Sigmoid colon (tissue), 7 donors: ENCODE data around the gene GFOD2. TPM values are rescaled to one million over a fixed set of nuclear protein-coding genes. Genes with fewer than 3 reads are reported as not detected.

ENCODE experiments used
- DNase-seq: peaks from one replicate; pipeline ENCODE4 v3.0.0-alpha.2; 2019
- H3K27ac ChIP-seq, 4 donors: fragments of 200-600 bp; sonication (generic); one replicate each; pipeline ENCODE4 v1.5.1; 2016 to 2019; ENCODE audit warnings: mild to moderate bottlenecking in 1 of 4
- H3K27me3 ChIP-seq, 3 donors: fragments of 200-600 bp; sonication (generic); one replicate each; pipeline ENCODE4 v1.5.1; 2019; ENCODE audit warnings: mild to moderate bottlenecking in 1 of 3
- H3K36me3 ChIP-seq, 4 donors: fragments of 200-600 bp; sonication (generic); one replicate each; pipeline ENCODE4 v1.5.1; 2016 to 2019
- H3K4me1 ChIP-seq, 4 donors: fragments of 200-600 bp; sonication (generic); one replicate each; pipeline ENCODE4 v1.5.1; 2017 to 2019
- H3K4me3 ChIP-seq, 4 donors: fragments of 200-600 bp; sonication (generic); one replicate each; pipeline ENCODE4 v1.5.1; 2017 to 2019; ENCODE audit warnings: mild to moderate bottlenecking in 2 of 4, moderate library complexity in 1 of 4
- H3K9me3 ChIP-seq, 4 donors: fragments of 200-600 bp in 3 of 4; sonication (generic) in 3 of 4; one replicate each; pipeline versions ENCODE4 v1.5.1 to v1.6.1; 2013 to 2019
- CTCF ChIP-seq, 4 experiments: fragments of 450-650 bp in 3 of 4; fragments of 200-600 bp in 1 of 4; IDR thresholded peaks; one replicate each; pipeline ENCODE4 v1.5.1; 2016 to 2019; ENCODE audit warnings: antibody characterized with exemption in 4 of 4, mild to moderate bottlenecking in 3 of 4, moderate library complexity in 2 of 4
- EP300 ChIP-seq, 4 donors: sonication (generic); formaldehyde crosslinking; IDR thresholded peaks; one replicate each; pipeline ENCODE4 v1.6.1; 2017; ENCODE audit warnings: antibody characterized with exemption in 4 of 4
- POLR2A ChIP-seq, 2 donors: fragments of 450-650 bp; IDR thresholded peaks; one replicate each; pipeline ENCODE4 v1.6.1; 2016; ENCODE audit warnings: antibody characterized with exemption in 2 of 2, mild to moderate bottlenecking in 2 of 2, moderate library complexity in 2 of 2
- POLR2AphosphoS5 ChIP-seq, 4 donors: sonication (generic); formaldehyde crosslinking; IDR thresholded peaks; one replicate each; pipeline ENCODE4 v1.6.1; 2017; ENCODE audit warnings: antibody characterized with exemption in 4 of 4
- WGBS, 2 donors: extraction: QIAGEN DNeasy Blood & Tissue Kit; methylation state at CpG; one replicate each; pipeline ENCODE4 v1.1.7; 2013; 5-methylcytosine and 5-hydroxymethylcytosine counted together
- intact Hi-C: fragments of 100-400 bp; cut with DNase I; formaldehyde crosslinking; loops from one replicate; pipeline ENCODE4 v1.15.1; 2023
- polyA plus RNA-seq, 3 donors: library from polyadenylated mRNA; stranded (reverse); fragments of 200-250 nt; gene quantifications; one replicate each; pipeline ENCODE4 v1.2.3, GENCODE V29; 2013
- total RNA-seq, 4 donors: library from RNA; depleted of rRNA; stranded (reverse); fragments of >200 nt; gene quantifications; one replicate each; pipeline ENCODE4 v1.1.0, GENCODE V29; 2016
- donor health status: healthy with polysubstance abuse.
- donor health status: Bipolar disorder and iron deficiency.
- donor health status: healthy.

The GFOD2 gene
- total and polyA plus RNA-seq, 7 donors, result 8.1 to 19.5 (median 13.8) TPM

GRCh38 chr16:67749436-67750078 lies 30.4 kb upstream of the GFOD2 start:
- no peaks in the 10 kb centered on the region for H3K27me3 ChIP-seq
- H3K9me3 ChIP-seq, result no peaks in the 10 kb centered on the region
- H3K4me3 ChIP-seq, result no peak overlapping the region
- 90 to 95% methylated on average over 3 of the region's 3 CpGs for WGBS, 2 donors
- no peak overlapping the region for H3K27ac ChIP-seq
- H3K4me1 ChIP-seq, result no peaks in the 10 kb centered on the region
- intact Hi-C loops, result no loop called here
- TF ChIP-seq POLR2A (IDR thresholded peaks at IDR 0.05) (no peak), EP300 (IDR thresholded peaks at IDR 0.05) (no peak), CTCF (IDR thresholded peaks at IDR 0.05) (no peak), POLR2AphosphoS5 (IDR thresholded peaks at IDR 0.05) (no peak)
- H3K36me3 ChIP-seq, result peaks cover 0 to 9% (median 2%) of the 10 kb centered on the region in 4 donors
- no peak for DNase-seq

- intact Hi-C loops, result no loop called here
- Histone ChIP-seq H3K9me3 (no peaks in the 10 kb centered on the region), H3K4me3 (no peak overlapping the region), H3K27ac (no peak overlapping the region), H3K4me1 (no peaks in the 10 kb centered on the region), H3K27me3 (no peaks in the 10 kb centered on the region), H3K36me3 (peaks cover 3 to 12% (median 4%) of the 10 kb centered on the region in 4 donors)
- WGBS, 2 donors, result 48 to 78% methylated on average over 3 of the region's 3 CpGs
- DNase-seq, result no peak
- no peak for TF ChIP-seq CTCF (IDR thresholded peaks at IDR 0.05)
- TF ChIP-seq POLR2AphosphoS5 (IDR thresholded peaks at IDR 0.05), result no peak
- TF ChIP-seq POLR2A (IDR thresholded peaks at IDR 0.05), result no peak
- TF ChIP-seq EP300 (IDR thresholded peaks at IDR 0.05), result no peak
Observed at GRCh38 chr16:67748834-67749233, 29.7 kb upstream of the GFOD2 start.

GRCh38 chr16:67746846-67747245 lies 27.7 kb upstream of the GFOD2 start:
- Histone ChIP-seq H3K4me1 (no peaks in the 10 kb centered on the region), H3K27ac (no peak overlapping the region), H3K9me3 (no peaks in the 10 kb centered on the region), H3K36me3 (peaks cover 9 to 30% (median 14%) of the 10 kb centered on the region in 4 donors), H3K4me3 (no peak overlapping the region), H3K27me3 (no peaks in the 10 kb centered on the region)
- TF ChIP-seq POLR2AphosphoS5 (IDR thresholded peaks at IDR 0.05) (no peak), POLR2A (IDR thresholded peaks at IDR 0.05) (no peak), CTCF (IDR thresholded peaks at IDR 0.05) (no peak), EP300 (IDR thresholded peaks at IDR 0.05) (no peak)
- intact Hi-C loops, result no loop called here
- no peak for DNase-seq

- H3K27me3 ChIP-seq, result no peaks in the 10 kb centered on the region
- 88 to 92% methylated on average over 4 of the region's 4 CpGs for WGBS, 2 donors
- no peak for DNase-seq
- intact Hi-C loops, result no loop called here
- TF ChIP-seq POLR2AphosphoS5 (IDR thresholded peaks at IDR 0.05), result no peak
- no peak for TF ChIP-seq POLR2A (IDR thresholded peaks at IDR 0.05)
- TF ChIP-seq EP300 (IDR thresholded peaks at IDR 0.05), result no peak
- TF ChIP-seq CTCF (IDR thresholded peaks at IDR 0.05), result no peak
- H3K27ac ChIP-seq, result no peak overlapping the region
- H3K9me3 ChIP-seq, result no peaks in the 10 kb centered on the region
- no peaks in the 10 kb centered on the region for H3K4me1 ChIP-seq
- H3K36me3 ChIP-seq, result peaks cover 9 to 46% (median 16%) of the 10 kb centered on the region in 4 donors
- H3K4me3 ChIP-seq, result no peak overlapping the region
Observed at GRCh38 chr16:67741118-67741517, 22.0 kb upstream of the GFOD2 start.

- DNase-seq, result no peak
- Histone ChIP-seq H3K27me3 (no peaks in the 10 kb centered on the region), H3K4me1 (no peaks in the 10 kb centered on the region), H3K27ac (no peak overlapping the region), H3K36me3 (peaks cover 9 to 46% (median 16%) of the 10 kb centered on the region in 4 donors), H3K4me3 (no peak overlapping the region), H3K9me3 (no peaks in the 10 kb centered on the region)
- 93 to 97% methylated on average over 3 of the region's 3 CpGs for WGBS, 2 donors
- intact Hi-C loops, result no loop called here
- no peak for TF ChIP-seq CTCF (IDR thresholded peaks at IDR 0.05)
- no peak for TF ChIP-seq EP300 (IDR thresholded peaks at IDR 0.05)
- no peak for TF ChIP-seq POLR2AphosphoS5 (IDR thresholded peaks at IDR 0.05)
- TF ChIP-seq POLR2A (IDR thresholded peaks at IDR 0.05), result no peak
Observed at GRCh38 chr16:67740391-67740790, 21.3 kb upstream of the GFOD2 start.
